Measurements from ENCODE around the gene NFIX.

The NFIX gene

GRCh38 chr19:13034636-13035035 lies 39.4 kb downstream of the NFIX start:
- Histone ChIP-seq H3K36me3 (ENCODE audit: insufficient read depth, low read length) (no peaks in the 10 kb centered on the region), H3K9me3 (ENCODE audit: control insufficient read depth, insufficient read depth, low read length) (no peaks in the 10 kb centered on the region), H3K4me1 (ENCODE audit: insufficient read depth, low read length) (peaks cover 9% of the 10 kb centered on the region), H3K9ac (ENCODE audit: low read depth, low read length) (no peak overlapping the region)

- Histone ChIP-seq H3K9ac (ENCODE audit: low read depth, low read length) (no peak overlapping the region), H3K36me3 (ENCODE audit: insufficient read depth, low read length) (no peaks in the 10 kb centered on the region), H3K9me3 (ENCODE audit: control insufficient read depth, insufficient read depth, low read length) (no peaks in the 10 kb centered on the region), H3K4me1 (ENCODE audit: insufficient read depth, low read length) (peaks cover 9% of the 10 kb centered on the region)
These were observed 40.6 kb downstream of the NFIX start for GRCh38 chr19:13035820-13036365.

DNA sequence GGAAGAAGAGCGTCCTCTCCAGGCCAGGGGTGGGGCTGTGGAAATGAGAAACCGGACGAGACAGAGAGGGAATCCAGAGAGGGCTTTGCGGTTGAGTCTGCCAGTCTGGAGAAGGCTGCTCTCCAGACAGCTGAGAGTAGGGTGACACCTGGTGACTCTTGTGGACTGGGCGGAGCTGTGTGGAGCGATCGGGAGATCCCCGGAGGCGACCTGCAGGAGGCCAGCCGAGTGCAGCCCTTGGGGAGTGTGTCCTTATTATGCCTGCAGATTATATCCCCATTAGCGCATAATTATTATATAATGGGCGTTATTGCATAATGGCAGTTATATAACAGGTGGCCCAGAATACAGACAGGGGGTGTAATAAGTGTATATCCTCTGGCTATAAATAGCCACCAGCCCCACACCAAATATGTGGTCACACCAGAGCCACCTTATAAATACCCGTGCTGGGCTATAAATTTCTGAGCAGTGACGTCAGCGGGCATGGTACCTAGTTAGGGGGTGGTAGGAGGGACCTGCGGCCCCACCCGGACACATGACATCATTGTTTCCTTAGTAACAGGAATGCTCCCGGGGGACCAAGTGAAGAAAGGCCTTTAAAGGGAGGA lies 41.2 kb downstream of the NFIX start:
- Histone ChIP-seq H3K9me3 (ENCODE audit: control insufficient read depth, insufficient read depth, low read length) (no peaks in the 10 kb centered on the region), H3K9ac (ENCODE audit: low read depth, low read length) (no peak overlapping the region), H3K4me1 (ENCODE audit: insufficient read depth, low read length) (peaks cover 9% of the 10 kb centered on the region), H3K36me3 (ENCODE audit: insufficient read depth, low read length) (no peaks in the 10 kb centered on the region)

DNA sequence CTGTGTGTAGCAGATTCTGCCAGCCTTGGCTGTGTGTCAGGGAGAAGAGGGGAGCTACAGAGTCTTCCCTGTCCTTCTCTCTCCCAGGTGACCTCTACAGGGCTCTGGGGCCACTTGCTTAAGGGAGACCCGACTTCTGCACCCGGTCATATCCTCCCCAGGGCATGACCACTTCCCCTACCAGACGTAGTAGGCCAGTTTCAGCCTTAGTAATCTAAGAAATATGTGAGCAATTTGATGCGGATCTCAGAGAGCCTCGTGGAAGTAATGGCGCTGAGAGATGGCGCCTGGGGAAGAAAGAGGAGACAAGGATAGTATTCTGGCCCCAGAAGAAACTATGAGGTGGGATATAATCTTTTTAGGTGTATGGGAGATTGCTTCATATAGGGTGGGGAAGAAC lies 41.9 kb downstream of the NFIX start:
- H3K36me3 ChIP-seq (ENCODE audit: insufficient read depth, low read length): no peaks in the 10 kb centered on the region
- no peak overlapping the region for H3K9ac ChIP-seq (ENCODE audit: low read depth, low read length)
- H3K9me3 ChIP-seq (ENCODE audit: control insufficient read depth, insufficient read depth, low read length): no peaks in the 10 kb centered on the region
- H3K4me1 ChIP-seq (ENCODE audit: insufficient read depth, low read length): peaks cover 9% of the 10 kb centered on the region

GRCh38 chr19:13037731-13038130 lies 42.5 kb downstream of the NFIX start:
- no peaks in the 10 kb centered on the region for H3K9me3 ChIP-seq (ENCODE audit: control insufficient read depth, insufficient read depth, low read length)
- H3K36me3 ChIP-seq (ENCODE audit: insufficient read depth, low read length): no peaks in the 10 kb centered on the region
- H3K9ac ChIP-seq (ENCODE audit: low read depth, low read length): no peak overlapping the region
- H3K4me1 ChIP-seq (ENCODE audit: insufficient read depth, low read length): peaks cover 11% of the 10 kb centered on the region

GRCh38 chr19:13038306-13039210 lies 43.3 kb downstream of the NFIX start:
- H3K9me3 ChIP-seq (ENCODE audit: control insufficient read depth, insufficient read depth, low read length): no peaks in the 10 kb centered on the region
- no peaks in the 10 kb centered on the region for H3K36me3 ChIP-seq (ENCODE audit: insufficient read depth, low read length)
- H3K9ac ChIP-seq (ENCODE audit: low read depth, low read length): no peak overlapping the region
- peaks cover 14% of the 10 kb centered on the region for H3K4me1 ChIP-seq (ENCODE audit: insufficient read depth, low read length)

DNA sequence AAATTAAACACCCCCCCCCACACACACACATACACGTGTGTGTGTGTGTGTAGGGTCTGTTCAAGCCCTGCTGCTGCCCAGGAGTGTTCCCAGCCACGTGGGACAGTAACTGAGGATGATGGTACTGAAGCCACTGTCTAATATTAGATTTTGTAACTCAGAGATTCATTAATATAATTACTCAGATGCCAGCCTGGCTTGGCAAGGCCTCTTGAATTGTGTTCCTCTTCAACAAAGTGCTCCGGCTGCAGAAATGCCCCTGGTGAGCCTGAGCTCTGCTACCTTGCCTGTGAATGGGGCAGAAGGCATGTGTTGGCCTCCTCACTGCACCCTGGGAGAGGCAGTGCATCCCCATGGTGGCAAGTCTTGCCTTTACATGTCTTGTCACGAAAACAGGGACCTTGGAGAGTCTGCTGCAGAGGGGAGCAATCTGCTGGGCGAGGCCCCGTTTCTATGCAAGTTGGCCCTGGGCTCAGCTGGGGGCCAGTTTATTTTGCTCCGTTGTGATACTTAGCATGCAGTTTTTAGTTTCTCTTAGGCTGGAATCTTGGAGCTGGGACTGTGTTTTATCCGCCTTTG lies 44.0 kb downstream of the NFIX start:
- no peaks in the 10 kb centered on the region for H3K36me3 ChIP-seq (ENCODE audit: insufficient read depth, low read length)
- H3K9me3 ChIP-seq (ENCODE audit: control insufficient read depth, insufficient read depth, low read length): no peaks in the 10 kb centered on the region
- no peak overlapping the region for H3K9ac ChIP-seq (ENCODE audit: low read depth, low read length)
- H3K4me1 ChIP-seq (ENCODE audit: insufficient read depth, low read length): peaks cover 14% of the 10 kb centered on the region

- Histone ChIP-seq H3K4me1 (ENCODE audit: insufficient read depth, low read length) (peaks cover 14% of the 10 kb centered on the region), H3K9me3 (ENCODE audit: control insufficient read depth, insufficient read depth, low read length) (no peaks in the 10 kb centered on the region), H3K9ac (ENCODE audit: low read depth, low read length) (no peak overlapping the region), H3K36me3 (ENCODE audit: insufficient read depth, low read length) (no peaks in the 10 kb centered on the region)
These were observed 45.1 kb downstream of the NFIX start for GRCh38 chr19:13040232-13040947.

DNA sequence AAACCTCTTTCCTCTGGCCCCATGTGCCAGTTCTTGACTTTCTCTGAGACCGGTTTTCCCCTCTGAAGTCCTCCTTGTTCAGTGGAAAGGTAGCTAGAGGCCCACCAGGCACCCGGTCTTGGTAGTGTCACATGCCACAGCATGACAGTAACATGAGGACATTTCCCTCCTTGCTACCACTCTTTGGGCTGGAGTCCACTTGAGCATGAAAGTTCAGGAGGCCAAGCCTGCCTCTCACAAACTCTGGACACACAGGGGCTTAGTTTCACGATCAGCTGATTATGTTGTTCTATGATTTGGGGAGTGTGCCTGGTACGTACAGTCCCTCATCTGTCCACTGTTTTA lies 45.6 kb downstream of the NFIX start:
- H3K9ac ChIP-seq (ENCODE audit: low read depth, low read length): no peak overlapping the region
- H3K9me3 ChIP-seq (ENCODE audit: control insufficient read depth, insufficient read depth, low read length): no peaks in the 10 kb centered on the region
- no peaks in the 10 kb centered on the region for H3K36me3 ChIP-seq (ENCODE audit: insufficient read depth, low read length)
- H3K4me1 ChIP-seq (ENCODE audit: insufficient read depth, low read length): peaks cover 14% of the 10 kb centered on the region

DNA sequence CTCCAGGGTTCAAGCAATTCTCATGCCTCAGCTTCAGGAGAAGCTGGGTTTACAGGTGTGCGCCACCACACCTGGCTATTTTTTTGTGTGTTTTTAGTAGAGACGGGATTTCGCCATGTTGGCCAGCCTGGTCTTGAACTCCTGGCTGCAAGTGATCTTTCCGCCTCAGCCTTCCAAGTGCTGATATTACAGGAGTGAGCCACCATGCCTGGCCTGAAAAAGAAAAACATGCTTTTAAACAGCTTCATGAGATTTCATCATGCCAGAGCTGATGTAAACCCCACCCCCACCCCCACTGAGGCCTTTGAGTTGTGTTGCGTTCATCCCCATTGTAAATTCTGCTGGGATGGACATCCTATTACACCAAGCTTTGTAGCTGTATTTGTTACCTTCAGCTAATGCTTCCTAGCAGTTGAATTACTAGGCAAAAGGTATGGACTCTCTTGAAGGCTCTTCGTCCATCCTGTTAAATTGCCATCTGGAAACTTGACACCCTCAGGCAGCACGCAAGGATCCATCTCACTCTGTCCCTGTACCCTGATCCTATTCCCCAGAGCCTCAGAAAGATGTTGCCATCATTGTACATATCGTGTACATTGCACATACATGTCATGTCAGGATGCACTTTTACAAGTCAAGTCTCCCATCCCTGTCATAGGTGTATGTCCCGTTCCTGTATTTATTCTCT lies 47.3 kb downstream of the NFIX start:
- Histone ChIP-seq H3K9me3 (ENCODE audit: control insufficient read depth, insufficient read depth, low read length) (no peaks in the 10 kb centered on the region), H3K9ac (ENCODE audit: low read depth, low read length) (no peak overlapping the region), H3K4me1 (ENCODE audit: insufficient read depth, low read length) (peaks cover 5% of the 10 kb centered on the region), H3K36me3 (ENCODE audit: insufficient read depth, low read length) (no peaks in the 10 kb centered on the region)

GRCh38 chr19:13043285-13043684 lies 48.0 kb downstream of the NFIX start:
- H3K9ac ChIP-seq (ENCODE audit: low read depth, low read length): no peak overlapping the region
- peaks cover 5% of the 10 kb centered on the region; the same call in 1 of the 2 replicates for H3K4me1 ChIP-seq (ENCODE audit: insufficient read depth, low read length)
- H3K36me3 ChIP-seq (ENCODE audit: insufficient read depth, low read length): no peaks in the 10 kb centered on the region
- no peaks in the 10 kb centered on the region for H3K9me3 ChIP-seq (ENCODE audit: control insufficient read depth, insufficient read depth, low read length)

GRCh38 chr19:13044231-13044836 lies 49.1 kb downstream of the NFIX start:
- Histone ChIP-seq H3K36me3 (ENCODE audit: insufficient read depth, low read length) (no peaks in the 10 kb centered on the region), H3K9ac (ENCODE audit: low read depth, low read length) (no peak overlapping the region), H3K4me1 (ENCODE audit: insufficient read depth, low read length) (peaks cover 5% of the 10 kb centered on the region; the same call in 1 of the 2 replicates), H3K9me3 (ENCODE audit: control insufficient read depth, insufficient read depth, low read length) (no peaks in the 10 kb centered on the region)

- Histone ChIP-seq H3K9me3 (ENCODE audit: control insufficient read depth, insufficient read depth, low read length) (no peaks in the 10 kb centered on the region), H3K9ac (ENCODE audit: low read depth, low read length) (no peak overlapping the region), H3K4me1 (ENCODE audit: insufficient read depth, low read length) (peaks cover 5% of the 10 kb centered on the region; the same call in 1 of the 2 replicates), H3K36me3 (ENCODE audit: insufficient read depth, low read length) (no peaks in the 10 kb centered on the region)
These were observed 50.5 kb downstream of the NFIX start for GRCh38 chr19:13045812-13046211.
